Testis (tissue), 3 donors: ENCODE data around the gene TMEM144. TPM values are rescaled to one million over a fixed set of nuclear protein-coding genes. Genes with fewer than 3 reads are reported as not detected.
"Not testable (repeated sequence)": the region's sequence is repeated elsewhere in the genome, so short reads cannot be mapped to it uniquely, and the experiment has no call there.

Experiments used
- DNase-seq: peaks from one replicate; pipeline ENCODE4 v3.0.0-alpha.2; 2019
- H3K27ac ChIP-seq, 2 donors: fragments of 200-600 bp; sonication (generic); one replicate each; pipeline ENCODE4 v1.5.1; 2019
- H3K27me3 ChIP-seq: fragments of 200-600 bp; sonication (generic); one replicate; pipeline ENCODE4 v1.5.1; 2019
- H3K36me3 ChIP-seq: fragments of 200-600 bp; sonication (generic); one replicate; pipeline ENCODE4 v1.5.1; 2017; ENCODE audit warnings: low read depth; ENCODE audit errors: missing control alignments
- H3K4me1 ChIP-seq: fragments of 200-600 bp; sonication (generic); one replicate; pipeline ENCODE4 v1.5.1; 2019
- H3K4me3 ChIP-seq, 2 donors: fragments of 200-600 bp; sonication (generic); one replicate each; pipeline ENCODE4 v1.5.1; 2017 to 2019
- H3K9me3 ChIP-seq: fragments of 200-600 bp; sonication (generic); one replicate; pipeline ENCODE4 v1.5.1; 2017
- POLR2A ChIP-seq: fragments of 450-650 bp; IDR thresholded peaks from one replicate; pipeline ENCODE4 v1.6.1; 2017; ENCODE audit warnings: antibody characterized with exemption, mild to moderate bottlenecking, moderate library complexity
- WGBS, 2 donors: methylation state at CpG; one replicate each; pipeline ENCODE4 v1.1.5; 2018; 5-methylcytosine and 5-hydroxymethylcytosine counted together
- intact Hi-C: fragments of 100-400 bp; cut with DNase I; formaldehyde crosslinking; loops from one replicate; pipeline ENCODE4 v1.15.1; 2023; ENCODE audit warnings: low total_unique reads
- polyA plus RNA-seq: library from polyadenylated mRNA; stranded (reverse); fragments of 350-450 nt; fragmentation: Illumina TruSeq; extraction: RNeasy Lipid Tissue Mini Kit (QIAGEN cat#74804); gene quantifications from one replicate; pipeline ENCODE4 v1.2.3, GENCODE V29; 2014; ENCODE audit warnings: low read depth, low replicate concordance; ENCODE audit not compliant: insufficient read depth
- total RNA-seq, 2 donors: library from RNA; depleted of rRNA; stranded (reverse); fragments of >200 nt; gene quantifications; one replicate each; pipeline ENCODE4 v1.2.3, GENCODE V29; 2016
- TF ChIP-seq, protein P1 (sequence below), 3 experiments: fragments of 450-650 bp in 2 of 3; fragments of 200-600 bp in 1 of 3; sonication (generic) in 1 of 3; IDR thresholded peaks; one replicate each; pipeline ENCODE4 v1.5.1; 2016 to 2019; ENCODE audit warnings: antibody characterized with exemption in 3 of 3, mild to moderate bottlenecking in 2 of 3, moderate library complexity in 1 of 3

The TMEM144 gene
- total and polyA plus RNA-seq, 3 donors from 2014 or later: 24.2 to 45.4 (median 44.6) TPM

DNA sequence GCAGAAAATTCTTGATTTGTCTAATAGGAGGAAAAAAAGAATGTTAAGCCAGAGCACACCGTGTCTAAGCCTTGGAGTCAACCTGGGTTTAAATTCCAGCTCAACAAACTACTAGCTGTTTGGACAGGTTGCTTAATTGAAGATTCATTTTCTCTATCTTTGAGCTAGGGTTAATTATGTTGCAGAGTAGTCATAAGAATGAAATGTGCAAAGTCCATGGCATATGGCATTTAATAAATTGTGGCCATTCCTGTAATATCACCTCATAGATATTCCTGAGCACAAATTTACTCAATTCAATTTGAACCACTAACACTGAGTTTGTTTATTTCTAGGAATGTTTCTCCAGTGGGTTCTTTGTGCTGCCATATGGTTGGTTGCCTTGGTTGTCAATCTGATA lies 4.6 kb downstream of the TMEM144 start:
- no peaks in the 10 kb centered on the region for H3K36me3 ChIP-seq
- no peak overlapping the region for H3K27ac ChIP-seq
- H3K27me3 ChIP-seq: no peaks in the 10 kb centered on the region
- H3K9me3 ChIP-seq: no peaks in the 10 kb centered on the region
- 87 to 97% methylated on average over 1 of the region's 1 CpG for WGBS, 2 donors
- intact Hi-C loops: no loop called here
- H3K4me3 ChIP-seq: no peak overlapping the region
- no peak for TF ChIP-seq POLR2A
- TF ChIP-seq, protein P1, sequence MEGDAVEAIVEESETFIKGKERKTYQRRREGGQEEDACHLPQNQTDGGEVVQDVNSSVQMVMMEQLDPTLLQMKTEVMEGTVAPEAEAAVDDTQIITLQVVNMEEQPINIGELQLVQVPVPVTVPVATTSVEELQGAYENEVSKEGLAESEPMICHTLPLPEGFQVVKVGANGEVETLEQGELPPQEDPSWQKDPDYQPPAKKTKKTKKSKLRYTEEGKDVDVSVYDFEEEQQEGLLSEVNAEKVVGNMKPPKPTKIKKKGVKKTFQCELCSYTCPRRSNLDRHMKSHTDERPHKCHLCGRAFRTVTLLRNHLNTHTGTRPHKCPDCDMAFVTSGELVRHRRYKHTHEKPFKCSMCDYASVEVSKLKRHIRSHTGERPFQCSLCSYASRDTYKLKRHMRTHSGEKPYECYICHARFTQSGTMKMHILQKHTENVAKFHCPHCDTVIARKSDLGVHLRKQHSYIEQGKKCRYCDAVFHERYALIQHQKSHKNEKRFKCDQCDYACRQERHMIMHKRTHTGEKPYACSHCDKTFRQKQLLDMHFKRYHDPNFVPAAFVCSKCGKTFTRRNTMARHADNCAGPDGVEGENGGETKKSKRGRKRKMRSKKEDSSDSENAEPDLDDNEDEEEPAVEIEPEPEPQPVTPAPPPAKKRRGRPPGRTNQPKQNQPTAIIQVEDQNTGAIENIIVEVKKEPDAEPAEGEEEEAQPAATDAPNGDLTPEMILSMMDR (IDR thresholded peaks at IDR 0.05): no peak
- H3K4me1 ChIP-seq: peaks cover 7% of the 10 kb centered on the region
- no peak for DNase-seq

DNA sequence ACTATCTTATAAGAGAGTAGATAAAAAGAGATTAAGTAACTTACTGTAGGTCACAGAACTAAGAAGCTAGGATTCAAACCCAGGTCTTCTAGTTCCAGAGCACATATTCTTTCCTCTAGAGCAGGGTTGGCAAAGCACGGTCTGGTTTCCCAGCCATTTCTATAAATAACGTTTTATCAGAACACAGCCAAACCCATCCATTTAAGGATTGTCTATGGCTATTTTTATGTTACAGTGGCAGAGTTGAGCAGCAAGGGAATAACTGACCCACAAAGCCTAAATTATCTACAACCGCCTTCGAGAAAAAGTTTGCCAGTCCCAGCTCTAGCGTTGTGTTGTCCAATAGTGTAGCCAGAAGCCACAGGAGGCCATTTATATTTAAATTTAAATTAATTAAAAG lies 7.5 kb downstream of the TMEM144 start:
- no peak for DNase-seq
- Histone ChIP-seq H3K36me3 (no peaks in the 10 kb centered on the region), H3K27ac (no peak overlapping the region), H3K4me3 (no peak overlapping the region), H3K27me3 (no peaks in the 10 kb centered on the region), H3K9me3 (no peaks in the 10 kb centered on the region), H3K4me1 (no peaks in the 10 kb centered on the region)
- intact Hi-C loops: no loop called here
- TF ChIP-seq POLR2A: no peak
- TF ChIP-seq, protein P1 (IDR thresholded peaks at IDR 0.05): no peak
- WGBS, 2 donors: 70 to 85% methylated on average over 5 of the region's 5 CpGs

DNA sequence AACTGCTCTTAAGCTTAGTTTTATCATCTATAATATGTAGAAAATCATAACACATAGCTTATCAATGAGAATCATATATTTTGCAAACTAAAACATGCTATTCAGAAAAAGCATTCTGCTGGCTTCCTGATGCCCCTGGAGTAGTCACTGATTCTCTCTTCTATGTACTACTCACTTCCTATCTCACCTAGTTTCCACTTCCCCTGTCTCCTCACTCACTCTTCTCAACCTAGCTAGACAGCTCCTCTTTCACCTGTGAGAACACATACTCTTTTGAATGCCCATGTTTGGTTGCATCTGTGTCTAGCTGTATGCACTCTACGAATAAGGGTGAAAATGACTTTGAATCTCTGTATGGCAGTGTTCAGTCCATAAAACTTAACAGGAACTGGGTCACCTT lies 9.3 kb downstream of the TMEM144 start:
- DNase-seq: no peak
- intact Hi-C loops: no loop called here
- Histone ChIP-seq H3K4me3 (no peak overlapping the region), H3K27ac (no peak overlapping the region), H3K9me3 (no peaks in the 10 kb centered on the region), H3K4me1 (no peaks in the 10 kb centered on the region), H3K27me3 (no peaks in the 10 kb centered on the region), H3K36me3 (no peaks in the 10 kb centered on the region)
- TF ChIP-seq POLR2A: no peak
- TF ChIP-seq, protein P1 (IDR thresholded peaks at IDR 0.05): no peak
- WGBS, 2 donors: 94 to 97% methylated on average over 1 of the region's 1 CpG

DNA sequence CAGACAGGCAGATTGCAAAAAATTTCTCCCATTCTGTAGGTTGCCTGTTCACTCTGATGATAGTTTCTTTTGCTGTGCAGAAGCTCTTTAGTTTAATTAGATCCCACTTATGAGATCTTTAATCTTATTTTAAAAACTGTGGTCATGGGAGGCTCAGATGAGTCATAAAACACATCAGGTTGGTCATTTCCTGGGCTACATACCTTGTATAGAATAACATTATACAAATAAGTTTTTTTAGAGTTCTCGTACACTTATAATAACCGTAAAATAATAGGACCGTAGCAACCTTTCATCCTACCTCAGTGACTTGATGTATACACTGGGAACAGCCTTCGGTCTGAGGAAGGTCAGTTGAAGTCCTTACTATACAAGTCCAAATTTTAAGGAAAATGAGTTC lies 14.0 kb downstream of the TMEM144 start:
- H3K4me3 ChIP-seq, DNase-seq, H3K27ac ChIP-seq, H3K9me3 ChIP-seq, H3K36me3 ChIP-seq, H3K4me1 ChIP-seq, intact Hi-C loops, H3K27me3 ChIP-seq: not testable (repeated sequence)
- 97 to 100% methylated on average over 4 of the region's 4 CpGs for WGBS, 2 donors

DNA sequence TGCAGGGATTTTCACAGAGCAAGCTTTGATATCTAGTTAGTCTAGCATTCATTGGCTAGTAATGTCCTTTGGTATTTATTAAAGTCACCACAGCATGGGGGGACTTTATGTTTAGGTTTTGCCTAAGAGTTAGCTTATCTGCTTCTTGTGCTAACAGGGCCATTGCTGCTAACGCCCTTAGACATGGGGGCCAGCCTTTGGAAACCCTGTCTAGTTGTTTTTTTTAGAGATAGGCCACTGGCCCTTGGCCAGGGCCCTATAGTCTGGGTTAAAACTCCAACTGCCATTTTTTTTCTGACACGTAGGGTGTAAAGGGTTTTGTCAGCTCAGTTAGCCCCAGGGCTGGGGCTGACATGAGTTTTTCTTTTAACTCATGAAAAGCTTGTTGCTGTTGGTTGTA lies 14.7 kb downstream of the TMEM144 start:
- H3K4me1 ChIP-seq, H3K27ac ChIP-seq, H3K36me3 ChIP-seq, H3K27me3 ChIP-seq, H3K4me3 ChIP-seq, DNase-seq, H3K9me3 ChIP-seq, intact Hi-C loops: not testable (repeated sequence)
- WGBS, 2 donors: 86 to 89% methylated on average over 2 of the region's 2 CpGs

DNA sequence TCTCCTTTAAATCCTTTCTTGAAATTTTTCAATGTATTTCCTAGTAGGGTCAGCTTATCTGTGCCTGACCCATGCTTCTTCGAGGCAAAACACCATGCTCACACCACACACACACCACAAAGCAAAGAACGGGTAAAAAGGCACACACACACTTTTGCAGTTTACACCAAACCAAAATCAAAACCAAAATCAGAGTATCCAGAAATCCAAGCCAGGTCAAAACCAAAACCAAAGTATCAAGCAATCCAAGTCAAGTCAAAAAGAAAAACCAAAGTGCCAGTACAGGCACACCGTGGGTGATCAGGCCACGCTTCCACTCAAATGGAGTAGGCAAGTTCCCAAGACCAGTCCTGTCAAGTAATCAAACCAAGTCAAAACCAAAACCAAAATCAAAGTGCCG lies 17.6 kb downstream of the TMEM144 start:
- H3K27ac ChIP-seq, H3K27me3 ChIP-seq, H3K4me1 ChIP-seq, DNase-seq, H3K4me3 ChIP-seq, H3K36me3 ChIP-seq, intact Hi-C loops, H3K9me3 ChIP-seq: not testable (repeated sequence)
- WGBS, 2 donors: 94 to 97% methylated on average over 5 of the region's 5 CpGs

DNA sequence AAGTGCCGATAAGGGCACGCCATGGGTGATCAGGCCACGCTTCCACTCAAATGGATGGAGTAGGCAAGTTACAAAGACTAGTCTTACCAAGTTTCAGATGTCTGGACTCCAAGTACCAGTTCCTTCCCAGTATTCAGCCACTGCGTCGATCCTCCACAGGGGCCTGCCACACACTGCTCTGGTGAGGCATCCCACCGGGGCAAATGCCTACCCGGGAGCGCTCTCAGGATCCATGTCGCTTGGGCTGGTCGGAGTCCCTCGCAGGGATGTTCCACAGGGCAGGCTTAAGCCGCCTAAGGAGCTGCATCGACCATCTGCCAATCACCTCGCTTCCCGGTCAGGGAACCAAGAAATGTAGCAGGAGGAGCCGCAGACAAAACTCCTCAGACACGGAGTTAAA lies 18.1 kb downstream of the TMEM144 start:
- H3K27ac ChIP-seq, intact Hi-C loops, DNase-seq, H3K36me3 ChIP-seq, H3K27me3 ChIP-seq, H3K9me3 ChIP-seq, H3K4me3 ChIP-seq, H3K4me1 ChIP-seq: not testable (repeated sequence)
- 93% methylated on average over 8 to 17 of the region's 17 CpGs for WGBS, 2 donors
